Medulla oblongata (tissue), 1 donor: ENCODE results near the gene PLA2G2C.

Source experiments
- DNase-seq: peaks from one replicate; pipeline ENCODE4 v3.0.0-alpha.2; 2015; ENCODE audit errors: extremely low spot score

Gene PLA2G2C

DNA sequence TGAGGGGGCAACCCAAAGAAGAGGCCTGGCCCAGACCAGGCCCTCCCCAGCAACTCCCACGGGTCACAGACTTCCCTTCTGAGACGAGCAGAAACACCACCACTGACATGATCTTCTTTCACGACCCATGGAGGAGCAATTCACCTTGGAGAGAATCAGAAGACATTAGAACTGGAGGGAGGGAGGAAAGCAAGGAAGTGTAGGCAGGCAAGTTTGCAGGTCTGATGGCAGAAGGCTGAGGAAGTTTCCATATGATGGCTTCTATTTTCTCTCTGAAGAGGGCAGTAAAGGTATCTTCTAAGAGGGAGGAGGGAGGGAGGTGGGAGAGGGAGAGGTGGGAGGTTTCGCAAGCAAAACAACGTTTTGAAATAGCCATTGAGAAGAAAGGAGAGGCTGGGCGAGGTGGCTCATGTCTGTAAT, 1.8 kb downstream of the PLA2G2C start:
- DNase-seq, result no peak

DNA sequence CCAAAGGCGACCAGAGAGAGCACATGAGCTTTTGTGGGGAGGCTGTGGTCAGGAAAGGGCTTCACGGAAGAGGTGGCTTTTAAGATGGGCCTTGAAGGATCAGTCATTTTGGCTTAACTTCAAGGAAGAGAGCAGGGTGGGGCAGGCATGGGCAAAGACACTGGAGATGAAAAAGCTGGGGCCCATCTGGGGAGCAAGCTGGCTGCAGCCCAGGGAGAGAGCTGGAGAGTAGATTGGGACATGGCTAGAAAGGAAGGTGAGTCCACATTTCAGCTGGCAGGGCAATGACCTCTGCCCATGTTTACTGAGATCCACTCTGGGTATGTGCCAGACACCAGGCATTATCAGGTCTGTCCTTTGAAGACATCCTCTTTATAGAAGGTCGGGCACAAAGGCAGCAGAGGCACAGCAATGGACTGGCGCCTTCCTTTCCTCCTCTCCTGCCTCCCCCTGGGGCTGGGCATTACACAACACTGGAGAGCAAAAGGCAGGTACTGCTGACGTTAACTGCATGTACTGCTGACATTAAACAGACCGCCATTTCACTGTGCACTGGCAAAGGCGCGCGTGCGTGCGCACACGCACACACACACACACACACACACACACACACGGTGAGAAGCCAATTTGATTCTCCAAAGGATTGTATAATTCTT, 2.6 kb downstream of the PLA2G2C start:
- no peak for DNase-seq

DNA sequence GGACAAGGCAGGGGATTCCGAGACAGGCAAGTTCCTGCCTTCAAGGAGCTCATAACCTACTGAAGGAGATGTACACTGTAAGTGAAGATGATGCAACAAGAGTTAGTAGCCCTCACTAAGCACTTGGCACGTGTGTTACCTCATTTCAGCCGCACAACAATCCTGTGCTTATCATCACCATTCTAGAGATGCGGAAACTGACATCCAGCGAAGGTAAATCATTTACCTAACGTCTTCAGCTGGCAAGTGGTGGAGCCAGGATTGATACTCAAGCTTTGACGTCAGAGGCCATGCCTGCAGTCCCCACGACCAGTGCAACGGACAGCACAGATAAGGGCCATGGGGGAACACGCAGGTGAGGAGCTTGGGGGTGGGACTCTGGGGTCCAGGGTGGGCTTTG, 3.3 kb downstream of the PLA2G2C start:
- no peak for DNase-seq

DNA sequence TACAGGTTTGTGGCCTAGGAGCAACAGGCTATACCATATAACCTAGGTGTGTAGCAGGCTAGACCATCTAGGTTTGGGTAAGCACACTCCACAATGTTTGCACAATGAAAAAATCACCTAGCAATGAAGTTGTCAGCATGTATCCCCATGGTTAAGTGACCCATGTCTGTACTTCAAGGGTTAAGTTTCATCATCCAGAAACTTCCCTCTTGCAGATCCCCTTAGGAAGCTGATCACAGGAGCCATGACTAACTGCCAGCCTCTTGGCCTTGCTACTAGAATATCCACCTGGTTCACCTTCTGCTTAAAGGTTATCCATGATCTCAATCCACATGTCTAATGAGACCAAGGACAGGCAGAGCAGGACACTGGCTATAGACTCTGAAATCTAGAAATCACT, 3.9 kb downstream of the PLA2G2C start:
- DNase-seq, result no peak

DNA sequence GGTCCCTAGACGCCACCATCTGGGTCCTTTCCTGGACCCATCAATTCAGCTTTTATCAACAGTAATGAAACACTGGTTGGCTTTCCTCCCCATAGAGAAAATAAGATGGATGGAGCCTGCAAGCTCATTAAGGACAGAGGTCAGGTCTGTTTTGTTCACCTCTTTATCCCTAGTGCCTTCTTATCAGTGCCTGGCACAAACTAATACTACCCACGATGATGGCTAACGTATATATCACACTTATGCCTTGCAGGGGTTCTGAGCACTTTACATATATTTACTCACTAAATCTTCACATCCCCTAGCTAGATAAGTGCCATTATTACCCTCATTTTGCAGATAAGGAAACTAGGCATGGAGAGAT, 5.5 kb downstream of the PLA2G2C start:
- DNase-seq, result no peak

DNA sequence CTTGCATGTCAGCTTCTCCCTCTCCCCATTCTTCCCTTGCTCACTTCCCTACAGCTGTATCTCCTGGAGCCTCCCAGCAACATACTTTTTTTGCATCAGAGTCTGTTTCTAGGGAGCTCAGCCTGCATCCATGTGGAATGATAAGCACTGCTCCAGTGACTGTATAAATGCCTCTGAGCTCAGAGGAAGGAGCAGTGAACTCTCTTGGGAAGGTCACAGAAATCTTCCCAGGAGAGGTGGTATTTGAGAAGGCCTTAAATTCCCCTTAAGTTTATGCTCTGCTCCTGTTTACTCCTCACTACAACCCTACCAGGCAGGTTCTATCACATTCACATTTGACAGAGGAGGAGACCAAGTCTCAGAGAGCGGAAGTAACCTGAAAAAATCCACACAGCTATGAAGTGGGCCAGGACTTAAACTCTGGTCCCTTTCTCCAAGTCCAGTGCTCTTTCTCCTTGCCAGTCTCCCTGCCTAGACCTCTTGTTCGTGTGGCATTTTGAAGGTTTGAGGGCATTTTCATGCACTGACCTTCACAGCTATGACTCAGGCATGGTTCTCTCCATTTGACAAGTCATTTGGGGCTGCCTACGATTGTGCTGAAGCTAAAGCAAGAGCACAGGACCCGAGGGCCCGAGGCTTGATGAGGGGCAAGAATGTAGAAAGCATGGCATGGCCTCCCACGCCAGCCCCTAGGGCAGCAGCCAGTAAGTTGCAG, 6.0 kb downstream of the PLA2G2C start:
- DNase-seq, result no peak

DNA sequence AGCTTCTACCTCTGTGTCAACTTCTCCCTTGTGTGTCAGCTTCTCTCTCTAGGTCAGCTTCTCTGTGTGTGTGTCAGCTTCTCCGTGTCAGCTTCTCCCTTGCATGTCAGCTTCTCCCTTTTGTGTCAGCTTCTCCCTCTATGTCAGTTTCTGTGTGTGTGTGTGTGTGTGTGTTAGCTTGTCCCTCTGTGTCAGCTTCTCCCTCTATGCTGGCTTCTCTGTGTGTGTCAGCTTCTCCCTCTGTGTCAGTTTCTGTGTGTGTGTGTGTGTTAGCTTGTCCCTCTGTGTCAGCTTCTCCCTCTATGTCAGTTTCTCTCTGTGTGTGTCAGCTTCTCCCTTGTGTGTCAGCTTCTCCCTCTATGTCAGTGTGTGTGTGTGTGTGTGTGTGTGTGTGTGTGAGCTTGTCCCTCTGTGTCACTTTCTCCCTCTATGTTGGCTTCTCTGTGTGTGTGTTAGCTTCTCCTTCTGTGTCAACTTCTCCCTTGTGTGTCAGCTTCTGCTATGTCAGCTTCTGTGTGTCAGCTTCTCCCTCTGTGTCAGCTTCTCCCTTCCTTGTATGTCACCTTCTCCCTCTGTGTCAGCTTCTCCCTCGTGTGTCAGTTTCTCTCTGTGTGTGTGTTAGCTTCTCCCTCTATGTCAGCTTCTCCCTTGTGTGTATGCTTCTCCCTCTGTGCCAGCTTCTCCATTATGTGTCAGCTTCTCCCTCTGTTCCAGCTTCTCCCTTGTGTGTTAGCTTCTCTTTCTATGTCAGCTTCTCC, 6.8 kb downstream of the PLA2G2C start:
- no peak for DNase-seq

DNA sequence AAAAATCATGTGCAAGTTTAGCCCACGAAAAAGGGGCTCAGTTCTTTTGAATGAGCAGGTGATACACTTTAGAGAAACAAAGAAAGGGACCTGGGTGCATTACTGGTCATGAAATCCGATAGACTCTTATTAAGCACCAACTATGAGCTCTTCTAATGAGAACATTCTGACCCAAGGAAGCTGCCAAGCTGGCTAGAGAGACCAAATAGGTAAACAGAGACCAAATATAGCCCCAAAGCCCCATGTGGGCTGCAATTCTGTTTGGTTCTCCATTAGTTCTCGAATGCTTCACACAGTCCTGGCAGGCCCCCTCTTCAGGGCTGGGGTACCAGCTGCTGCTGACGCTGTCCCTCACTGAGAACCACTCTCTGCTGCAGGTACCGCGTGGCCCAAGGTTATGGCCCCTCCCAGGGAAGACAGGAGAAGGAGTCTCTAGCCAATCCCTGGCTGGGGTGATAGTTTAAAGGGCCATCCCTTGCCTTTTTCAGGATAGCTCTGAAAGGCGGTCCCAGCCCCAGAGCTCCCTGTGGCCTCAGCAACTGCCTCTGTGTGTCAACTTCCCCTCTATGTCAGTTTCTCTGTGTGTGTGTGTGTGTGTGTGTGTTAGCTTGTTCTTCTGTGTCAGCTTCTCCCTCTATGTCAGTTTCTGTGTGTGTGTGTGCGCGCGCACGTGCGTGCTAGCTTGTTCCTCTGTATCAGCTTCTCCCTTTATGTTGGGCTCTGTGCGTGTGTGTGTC, 7.5 kb downstream of the PLA2G2C start:
- DNase-seq, result no peak

DNA sequence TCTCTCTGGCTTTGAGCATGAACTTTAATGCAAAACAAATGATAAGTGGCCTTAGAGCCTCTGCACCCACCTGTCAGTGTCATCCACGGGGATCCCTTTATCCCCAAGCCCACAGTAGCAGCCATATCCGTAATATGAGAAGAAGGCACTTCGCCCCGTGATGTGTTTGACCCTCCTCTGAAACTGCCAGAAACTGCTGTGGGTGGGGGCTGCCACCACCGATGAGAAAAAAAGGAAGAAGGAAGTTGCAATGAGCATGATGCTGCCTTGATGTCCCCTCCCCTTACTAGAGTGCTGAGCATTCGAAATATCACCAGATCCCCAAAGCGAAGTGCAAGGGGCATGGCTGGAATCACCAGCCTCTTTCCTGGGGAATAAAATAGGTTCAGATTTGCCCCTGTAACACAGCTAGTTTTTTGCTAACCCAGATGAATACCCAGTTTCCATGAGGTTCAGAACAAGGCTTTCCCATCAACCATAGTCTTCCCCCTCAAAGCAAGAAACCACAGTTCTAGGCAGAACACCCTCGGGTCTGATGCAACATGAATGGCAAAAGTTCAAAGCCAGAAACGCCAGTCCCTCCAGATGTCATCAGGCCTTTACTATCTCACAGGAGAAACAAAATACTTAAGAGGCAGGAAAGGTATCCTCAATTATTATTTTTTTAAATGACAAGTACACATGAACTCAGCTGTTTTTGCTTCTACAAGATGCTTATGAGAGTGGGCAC, 11.2 kb downstream of the PLA2G2C start:
- DNase-seq, result peak; percentile 31

DNA sequence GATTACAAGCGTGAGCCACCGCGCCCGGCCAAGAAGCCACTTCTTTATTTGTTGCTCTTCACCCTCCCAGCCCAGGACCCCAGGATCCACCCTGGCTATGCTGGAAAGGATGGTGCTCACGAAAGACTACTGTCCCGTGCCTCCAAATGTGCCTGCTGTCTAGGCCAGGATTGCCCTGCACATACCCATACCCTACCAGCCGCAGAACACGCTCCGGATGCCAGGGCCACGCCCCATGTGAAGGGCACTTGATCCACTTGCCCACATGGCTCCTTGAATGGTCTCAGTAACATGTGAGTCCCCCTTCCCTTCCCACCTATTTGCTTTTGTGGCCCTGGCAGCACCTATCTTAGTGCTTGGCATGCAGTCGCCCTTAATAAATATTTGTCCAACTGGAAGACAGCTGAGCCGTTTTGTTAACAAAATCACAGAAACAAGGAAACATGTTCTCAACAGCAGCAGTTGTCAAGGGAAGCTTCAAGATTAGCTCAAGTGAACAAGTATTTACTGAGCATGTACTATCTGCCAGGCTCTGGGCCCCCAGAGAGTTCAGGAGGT, 14.2 kb downstream of the PLA2G2C start:
- no peak for DNase-seq

DNA sequence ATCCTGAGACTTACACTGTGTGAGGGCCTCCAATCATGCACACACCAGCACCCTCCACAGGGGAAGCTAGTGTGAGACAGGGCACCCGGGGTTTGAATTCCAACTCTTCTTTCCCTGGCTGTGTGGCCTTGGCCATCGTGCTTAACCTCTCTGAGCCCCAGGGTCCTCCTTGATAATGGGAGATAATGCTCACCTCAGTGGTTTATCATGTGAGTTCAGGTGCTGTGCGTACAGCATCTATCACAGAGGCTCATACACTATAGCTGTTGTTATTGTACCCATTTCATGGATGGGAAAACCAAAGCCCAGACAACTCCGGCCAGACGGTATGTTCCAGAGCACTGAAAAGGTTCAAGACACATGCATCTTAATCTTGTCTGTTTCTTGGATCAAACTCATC, 16.4 kb downstream of the PLA2G2C start:
- no peak for DNase-seq

DNA sequence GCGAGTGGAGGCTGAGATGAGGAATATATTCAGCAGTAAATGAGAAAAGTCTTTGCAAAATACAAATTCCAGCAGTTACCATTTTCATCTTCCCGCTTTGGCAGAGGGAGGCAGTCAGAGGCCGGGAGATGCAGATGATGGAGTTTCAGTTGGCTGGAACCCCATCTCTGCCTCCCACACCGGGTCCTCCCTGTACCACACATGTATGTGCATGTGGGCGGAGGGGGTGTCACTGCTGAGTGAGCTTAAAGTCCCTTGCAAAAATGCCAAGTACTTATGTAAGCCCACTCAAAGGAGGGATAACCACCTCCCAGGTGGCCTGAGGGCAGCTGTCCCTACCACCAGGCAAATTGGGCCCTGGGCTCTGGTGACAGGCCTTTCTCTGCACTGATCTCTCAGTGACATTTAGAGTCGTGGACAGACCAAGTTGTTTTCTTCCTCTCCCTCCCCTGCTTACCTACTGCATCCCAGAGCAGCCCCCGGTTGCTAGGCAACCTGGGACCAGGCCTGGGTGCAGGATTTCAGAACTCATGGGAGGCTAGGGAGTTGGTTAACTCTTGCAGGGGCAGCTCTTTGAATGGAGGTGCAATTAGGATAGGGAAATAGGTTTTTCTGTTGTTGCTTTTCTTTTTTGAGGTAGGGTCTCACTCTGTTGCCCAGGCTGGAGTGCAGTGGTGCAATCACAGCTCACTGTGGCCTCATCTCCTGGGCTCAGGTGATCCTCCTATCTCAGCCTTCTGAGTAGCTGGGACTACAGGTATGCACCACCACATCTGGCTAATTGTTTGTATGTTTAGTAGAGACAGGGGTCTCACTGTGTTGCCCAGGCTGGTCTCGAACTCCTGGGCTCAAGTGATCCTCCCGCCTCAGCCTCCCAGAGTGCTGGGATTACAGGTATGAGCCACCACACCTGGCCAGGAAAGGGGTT, 17.5 kb downstream of the PLA2G2C start:
- no peak for DNase-seq

DNA sequence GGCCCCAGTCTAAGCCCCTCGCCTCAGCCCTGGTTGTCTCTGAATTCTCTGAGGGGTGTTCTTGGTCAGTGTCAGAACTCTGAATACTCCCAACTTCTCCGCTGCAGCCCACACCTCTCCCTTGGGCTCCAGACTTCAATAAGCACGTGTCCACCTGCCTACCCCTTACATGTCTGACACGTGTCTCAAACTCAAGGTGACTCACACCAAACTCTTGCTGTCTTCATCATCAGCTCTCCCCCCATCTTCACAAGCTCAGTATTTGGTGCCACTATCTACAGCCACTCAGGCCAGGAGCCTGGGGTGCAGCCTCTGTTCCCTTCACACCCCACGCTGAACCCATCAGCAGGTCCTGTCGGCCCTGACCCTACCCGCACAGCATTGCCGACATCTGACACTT, 19.2 kb downstream of the PLA2G2C start:
- DNase-seq, result no peak

DNA sequence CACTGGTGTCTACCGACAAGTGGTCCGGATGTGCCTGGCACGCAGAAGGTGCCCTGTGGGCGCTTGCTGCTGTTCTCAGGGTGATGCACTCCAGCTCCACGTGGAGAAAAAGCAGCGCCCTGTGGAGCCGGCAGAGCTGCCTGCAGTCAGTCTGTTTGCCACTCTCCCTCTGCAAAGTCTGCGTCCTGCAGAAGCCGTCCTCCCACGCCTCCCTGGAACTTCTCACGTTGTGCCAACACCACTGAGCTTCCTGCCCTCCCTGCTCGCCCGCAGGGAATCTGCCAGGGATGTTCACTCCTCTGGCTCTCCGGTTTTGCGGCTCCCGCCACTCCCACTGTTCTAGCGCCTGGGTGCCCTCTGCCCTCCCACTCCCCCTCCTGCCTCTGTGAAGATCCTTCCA, 20.3 kb downstream of the PLA2G2C start:
- no peak for DNase-seq

DNA sequence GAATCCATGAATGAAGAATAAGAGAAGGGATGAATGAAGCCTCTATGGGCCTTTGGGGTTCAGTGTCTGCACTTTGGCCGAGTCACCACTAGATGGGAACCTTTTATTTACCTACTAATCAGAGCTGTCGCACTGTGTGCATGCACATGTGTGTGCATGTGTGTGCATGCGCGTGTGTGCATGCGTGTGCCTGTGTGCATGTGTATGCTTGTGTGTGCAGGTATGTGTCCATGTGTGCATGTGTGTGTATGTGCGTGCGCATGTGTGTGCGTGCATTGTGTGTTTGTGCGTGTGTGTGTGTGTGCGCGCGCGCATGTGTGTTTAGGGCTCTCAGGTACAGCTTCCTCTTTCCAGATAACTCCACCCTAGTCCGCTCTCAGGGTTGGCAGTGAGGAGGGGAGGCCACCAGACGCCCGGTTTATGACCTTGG, 20.8 kb downstream of the PLA2G2C start:
- DNase-seq, result no peak

DNA sequence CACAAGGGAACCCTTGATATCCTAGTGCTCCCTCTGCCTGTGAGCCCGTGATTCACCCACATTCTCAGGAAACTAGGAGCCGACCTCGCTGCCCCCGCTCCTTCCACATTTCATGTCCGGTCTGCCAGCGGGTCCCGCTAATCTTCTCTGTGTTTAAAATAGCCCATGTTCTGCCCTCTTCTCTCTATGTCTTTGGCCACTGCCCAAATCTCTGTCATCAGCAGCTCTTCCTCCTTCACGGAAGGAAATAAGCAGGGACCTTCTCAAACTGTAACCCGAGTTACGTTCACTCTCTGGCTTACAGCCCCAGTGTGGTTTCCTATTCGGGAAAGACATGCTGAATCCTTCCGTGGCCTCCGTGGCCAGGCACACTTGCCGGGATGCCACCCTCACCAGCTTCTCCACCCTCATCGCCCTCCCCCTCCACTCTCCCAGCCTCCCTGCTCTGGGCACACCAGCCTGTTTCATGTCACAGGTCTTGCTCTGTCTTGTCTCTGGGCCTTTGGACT, 21.6 kb downstream of the PLA2G2C start:
- DNase-seq, result peak; percentile 77

DNA sequence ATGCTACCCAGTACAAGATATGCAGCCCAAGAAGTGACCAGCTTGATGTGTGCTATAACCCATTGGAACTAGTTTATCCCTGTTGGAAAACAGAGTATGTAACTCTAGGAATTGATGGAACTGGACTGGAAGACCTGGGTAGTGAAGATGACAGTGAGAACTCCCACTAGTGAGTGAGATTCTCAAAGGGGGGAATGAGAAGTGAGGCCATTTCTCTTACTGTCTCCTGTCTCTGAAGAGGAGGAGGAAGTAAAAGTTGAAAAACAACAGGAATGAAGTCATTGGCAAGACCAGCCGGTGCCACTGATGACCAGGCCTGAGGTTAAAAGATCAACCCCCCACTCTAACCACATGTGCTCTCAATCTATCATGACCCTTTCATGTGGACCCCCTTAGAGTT, 26.3 kb downstream of the PLA2G2C start:
- no peak for DNase-seq

DNA sequence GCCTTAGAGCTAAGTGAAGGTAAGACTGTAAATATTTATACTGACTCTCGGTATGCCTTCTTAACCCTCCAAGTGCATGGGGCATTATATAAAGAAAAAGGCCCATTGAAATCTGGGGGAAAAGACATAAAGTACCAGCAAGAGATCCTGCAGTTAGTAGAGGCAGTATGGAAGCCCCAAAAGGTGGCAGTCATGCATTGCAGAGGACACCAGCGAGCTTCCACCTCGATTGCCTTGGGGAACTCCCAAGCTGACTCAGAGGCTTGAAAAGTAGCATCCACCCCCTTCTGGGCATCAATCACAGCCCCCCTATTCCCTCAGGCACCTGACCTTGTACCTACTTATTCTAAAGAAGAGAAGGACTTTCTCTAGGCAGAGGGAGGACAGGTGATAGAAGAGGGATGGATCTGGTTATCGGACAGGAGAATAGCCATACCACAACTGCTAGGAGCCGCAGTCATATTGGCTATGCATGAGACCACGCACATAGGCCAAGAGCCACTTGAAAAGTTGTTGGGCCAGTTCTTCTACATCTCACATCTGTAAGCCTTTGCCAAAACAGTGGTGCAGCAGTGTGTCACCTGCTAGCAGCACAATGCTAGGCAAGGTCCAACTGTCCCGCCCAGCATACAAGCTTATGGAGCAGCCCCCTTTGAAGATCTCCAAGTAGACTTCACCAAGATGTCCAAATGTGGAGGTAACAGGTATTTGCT, 27.8 kb downstream of the PLA2G2C start:
- DNase-seq, result no peak

DNA sequence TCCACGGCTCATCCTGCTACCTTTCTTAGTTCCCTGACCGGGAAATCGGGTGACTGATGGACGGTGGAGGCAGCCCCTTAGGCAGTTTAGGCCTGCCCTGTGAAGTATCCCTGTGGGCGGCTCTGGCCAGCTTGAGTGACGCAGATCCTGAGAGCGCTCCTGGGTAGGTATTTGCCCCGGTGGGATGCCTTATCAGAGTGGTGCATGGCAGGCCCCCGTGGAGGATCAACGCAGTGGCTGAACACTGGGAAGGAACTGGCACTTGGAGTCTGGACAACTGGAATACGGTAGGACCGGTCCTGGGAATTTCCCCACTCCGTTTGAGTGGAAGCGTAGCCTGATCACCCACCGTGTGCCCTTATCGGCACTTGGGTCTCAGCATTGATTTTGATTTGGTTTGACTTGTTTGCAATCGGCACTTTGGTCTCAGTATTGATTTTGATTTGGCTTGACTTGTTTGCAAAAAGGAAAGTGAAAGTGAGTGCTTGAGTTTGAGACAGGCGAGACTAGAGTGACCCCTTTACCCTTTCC, 32.0 kb downstream of the PLA2G2C start:
- DNase-seq, result no peak
